HG02642 (cell line): ENCODE results near the gene SNED1.

Source experiments
- ATAC-seq: cut with Tn5 transposase; IDR thresholded peaks from one replicate; pipeline ENCODE4 v1.9.1; 2021; ENCODE audit warnings: mild to moderate bottlenecking; ENCODE audit not compliant: unreplicated experiment, poor library complexity

The SNED1 gene

DNA sequence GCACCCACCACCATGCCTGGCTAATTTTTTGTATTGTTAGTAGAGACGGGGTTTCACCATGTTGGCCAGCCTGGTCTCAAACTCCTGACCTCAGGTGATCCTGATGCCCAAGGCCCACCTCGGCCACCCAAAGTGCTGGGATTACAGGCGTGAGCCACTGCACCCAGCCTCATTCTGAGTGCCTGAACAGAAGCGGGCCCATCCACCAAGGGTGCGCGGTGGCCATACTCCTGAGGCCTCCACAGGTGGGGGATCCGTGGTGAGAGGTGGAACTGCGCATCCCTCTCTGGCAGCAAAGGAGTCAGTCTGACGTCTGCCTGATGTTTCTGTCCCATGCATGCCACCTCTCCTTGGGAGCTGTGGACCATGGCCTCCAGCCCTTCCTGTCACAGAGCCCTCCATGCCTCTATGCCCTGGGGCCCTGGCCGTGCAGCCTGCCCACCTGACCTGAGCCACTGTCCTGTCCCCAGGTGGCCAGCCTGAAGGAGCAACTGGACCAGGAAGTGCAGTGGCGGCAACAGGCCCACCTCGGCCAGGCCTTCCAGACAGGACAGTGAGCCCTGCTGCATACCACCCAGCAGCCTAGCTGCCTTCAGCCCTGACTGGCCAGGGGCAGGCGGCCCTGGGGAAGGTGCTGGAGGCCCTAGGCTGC is 7.6 kb upstream of the SNED1 start:
- no peak for ATAC-seq

DNA sequence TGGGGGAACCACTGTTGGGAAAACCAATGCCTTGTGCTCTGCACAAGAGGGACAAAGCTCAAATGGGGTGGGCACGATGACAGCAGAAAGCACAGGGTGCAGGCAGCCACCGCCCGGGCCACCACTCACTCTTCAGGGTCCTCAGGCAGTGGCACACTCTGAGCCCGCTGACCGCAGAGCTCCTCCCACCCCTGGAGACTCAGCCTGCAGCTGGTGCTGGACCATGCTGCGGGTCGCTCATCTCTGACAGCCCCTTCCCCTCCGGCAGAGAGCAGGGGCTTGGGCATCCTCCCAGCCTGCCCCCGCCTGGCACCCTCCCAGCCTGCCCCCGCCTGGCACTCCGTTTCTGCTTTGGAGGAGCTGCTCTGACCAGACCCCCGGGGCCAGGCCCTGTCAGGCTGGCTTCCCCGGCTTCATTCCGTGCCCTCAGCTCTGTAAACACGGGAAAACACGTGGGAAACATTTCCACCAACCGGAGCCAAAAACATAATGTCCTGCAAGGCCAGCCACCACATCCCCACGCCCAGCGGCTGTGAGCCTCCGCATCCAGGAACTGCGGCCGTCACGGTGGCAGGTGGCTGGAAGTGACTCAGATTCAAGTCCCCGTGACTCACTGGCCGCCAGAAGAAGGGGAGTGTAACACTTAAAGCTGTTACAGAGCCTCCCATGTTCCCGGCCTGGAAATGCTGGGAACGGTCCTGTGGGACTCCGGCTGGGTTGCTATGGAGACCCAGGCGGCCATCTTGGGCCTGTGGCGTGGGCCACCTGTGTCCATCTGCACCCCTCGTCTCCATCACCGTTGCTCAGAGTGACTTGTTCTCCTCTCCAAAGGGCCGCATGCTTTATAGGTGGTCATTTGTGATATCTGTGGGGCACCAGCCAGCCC is 6.8 kb upstream of the SNED1 start:
- ATAC-seq = no peak

DNA sequence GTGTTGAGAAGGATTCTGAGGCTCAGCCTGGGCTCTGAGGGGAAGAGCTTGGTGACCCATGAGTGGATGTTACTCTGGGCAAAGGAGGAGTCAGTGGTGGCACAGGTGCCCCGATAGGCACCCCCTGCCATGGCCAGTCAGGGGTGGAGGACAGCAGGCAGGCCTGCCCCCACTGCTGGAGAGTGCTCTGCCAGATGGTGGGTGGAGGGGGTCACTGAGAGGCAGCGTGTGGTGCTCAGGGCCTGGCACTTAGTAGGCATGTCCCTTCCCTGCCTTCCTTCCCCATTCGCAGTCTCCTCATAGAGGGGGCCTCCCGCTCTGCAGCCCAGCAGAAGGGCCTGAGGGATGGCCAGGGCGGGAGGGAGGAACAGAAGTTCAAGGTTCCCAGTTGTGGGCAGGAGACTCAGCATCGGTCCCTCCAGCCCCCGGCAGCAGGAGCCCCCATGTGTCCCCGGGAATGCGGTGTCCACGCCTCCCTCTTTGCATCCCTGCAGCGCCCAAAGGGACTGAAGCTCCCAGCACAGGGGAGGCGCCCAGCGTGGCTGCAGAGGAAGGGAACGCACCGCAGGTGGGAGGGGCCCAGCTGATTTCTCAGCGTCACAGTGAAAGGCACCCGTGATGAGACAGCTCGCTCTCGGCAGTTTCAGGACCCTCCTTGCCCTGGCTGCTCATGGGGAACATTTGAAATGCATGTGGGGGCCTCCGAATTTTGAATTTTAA is 5.7 kb upstream of the SNED1 start:
- no peak for ATAC-seq

DNA sequence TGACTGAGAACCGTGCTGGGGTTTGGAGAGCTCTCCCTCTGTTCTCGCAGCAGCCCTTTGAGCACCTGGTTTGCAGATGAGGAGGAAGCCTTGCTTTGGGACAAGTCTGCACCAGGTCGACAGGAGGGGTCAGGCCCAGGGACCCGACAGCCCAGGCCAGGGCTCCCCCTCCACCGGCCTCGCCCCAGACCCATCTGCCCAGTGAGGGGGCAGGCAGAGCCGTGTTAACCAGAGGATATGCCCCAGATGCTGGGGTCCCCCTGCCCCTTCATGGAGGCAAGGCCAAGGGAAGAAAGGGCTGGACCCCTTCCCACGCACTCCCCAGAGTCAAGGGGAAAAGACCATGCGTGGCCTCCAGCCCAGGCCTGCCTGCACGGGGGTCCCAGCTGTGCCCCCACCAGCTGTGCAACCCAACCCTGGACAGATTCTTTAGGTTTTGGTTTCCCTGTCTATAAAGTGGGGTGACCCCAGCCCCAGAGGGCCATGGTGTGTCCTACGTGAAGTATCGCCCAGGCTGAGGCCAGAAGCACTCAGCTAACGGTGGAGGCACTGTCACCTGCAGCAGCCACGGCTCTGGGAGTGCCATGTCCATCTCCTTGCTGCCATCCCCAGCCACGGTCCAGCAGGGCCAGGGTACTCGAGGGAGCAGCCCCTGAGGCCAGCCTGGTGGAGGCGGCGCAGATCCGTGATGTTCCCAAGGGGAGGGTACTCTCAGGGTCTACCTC is 4.8 kb upstream of the SNED1 start:
- ATAC-seq = no peak

DNA sequence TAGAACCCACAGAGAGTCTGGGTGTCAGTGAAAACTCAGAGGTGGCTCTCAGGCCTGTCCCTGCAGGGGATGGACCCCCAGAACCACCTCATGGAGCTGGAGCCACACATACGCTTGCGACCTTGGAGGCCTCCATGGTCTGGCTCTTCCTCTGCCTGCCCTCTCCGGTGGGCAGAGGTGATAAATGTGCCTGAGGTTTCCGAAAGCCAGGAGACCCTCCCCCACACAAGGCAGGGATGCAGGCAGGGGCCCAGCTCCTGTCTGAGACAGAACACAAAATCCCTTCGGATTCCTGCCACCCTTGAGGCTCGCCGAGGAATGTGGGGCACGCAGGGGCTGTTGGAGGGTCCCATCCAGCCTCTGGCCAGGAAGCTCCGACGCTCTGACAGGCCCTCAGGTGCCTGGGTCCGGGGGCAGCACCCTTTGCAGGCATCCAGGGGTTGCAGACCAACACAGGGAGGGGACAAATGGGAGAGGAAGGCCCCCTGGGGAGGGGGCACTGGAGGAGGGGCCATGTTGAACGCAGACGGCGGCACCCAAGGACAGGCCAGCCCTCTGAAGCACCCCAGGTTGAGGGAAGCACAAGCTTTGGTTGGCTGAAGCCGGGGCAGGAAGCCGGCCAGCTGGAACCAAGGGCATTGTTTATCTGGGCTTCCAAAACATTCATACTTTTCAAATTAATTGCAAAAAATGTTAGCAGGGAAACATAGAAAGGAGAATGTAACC is 4.1 kb upstream of the SNED1 start:
- no peak for ATAC-seq

DNA sequence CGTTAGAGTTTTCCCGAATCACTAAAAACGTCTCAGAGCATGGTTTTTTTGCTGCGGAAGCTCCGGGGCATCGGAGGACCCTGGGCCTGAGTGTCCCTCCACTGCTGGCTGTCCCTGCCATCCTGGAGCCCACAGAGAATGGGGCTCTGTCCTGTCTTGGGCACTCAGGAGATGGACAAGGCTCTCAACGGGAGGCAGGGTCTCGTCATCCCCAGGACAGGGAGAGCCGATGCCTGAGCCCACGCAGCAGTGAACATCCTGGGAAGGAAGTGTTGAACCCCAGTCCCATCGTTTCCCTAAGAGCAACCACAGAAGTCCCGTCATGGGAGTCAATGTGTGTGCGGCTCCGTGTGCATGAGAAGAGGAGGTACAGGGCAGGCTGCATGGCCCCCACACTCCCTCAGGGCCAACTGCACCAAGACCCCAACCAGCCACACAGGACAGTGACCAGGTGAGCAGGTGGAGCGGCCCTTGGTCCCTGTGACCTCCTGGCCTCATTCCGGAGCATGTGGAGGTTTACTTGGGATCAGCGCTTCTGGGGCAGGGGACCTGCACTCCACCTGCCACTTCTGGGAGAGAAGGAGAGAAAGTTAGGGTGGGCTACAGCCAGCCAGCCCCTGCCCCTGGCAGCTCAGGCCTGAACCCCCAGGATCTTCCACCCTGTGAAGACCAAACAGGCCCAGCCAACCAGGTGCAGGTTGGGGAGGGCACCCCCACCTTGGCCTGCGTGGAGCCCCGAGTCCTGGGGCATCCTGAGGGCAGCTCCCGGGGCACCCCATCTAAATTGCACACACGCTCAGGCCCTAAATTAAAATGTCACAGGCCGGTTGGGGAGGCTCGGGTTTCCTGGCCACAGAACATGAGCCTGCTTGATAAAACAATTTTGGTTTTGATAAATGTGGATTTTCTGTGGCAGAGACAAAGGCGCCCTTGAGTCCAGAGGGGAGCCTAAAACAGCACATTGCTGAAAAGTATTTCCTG is 3.1 kb upstream of the SNED1 start:
- no peak for ATAC-seq

DNA sequence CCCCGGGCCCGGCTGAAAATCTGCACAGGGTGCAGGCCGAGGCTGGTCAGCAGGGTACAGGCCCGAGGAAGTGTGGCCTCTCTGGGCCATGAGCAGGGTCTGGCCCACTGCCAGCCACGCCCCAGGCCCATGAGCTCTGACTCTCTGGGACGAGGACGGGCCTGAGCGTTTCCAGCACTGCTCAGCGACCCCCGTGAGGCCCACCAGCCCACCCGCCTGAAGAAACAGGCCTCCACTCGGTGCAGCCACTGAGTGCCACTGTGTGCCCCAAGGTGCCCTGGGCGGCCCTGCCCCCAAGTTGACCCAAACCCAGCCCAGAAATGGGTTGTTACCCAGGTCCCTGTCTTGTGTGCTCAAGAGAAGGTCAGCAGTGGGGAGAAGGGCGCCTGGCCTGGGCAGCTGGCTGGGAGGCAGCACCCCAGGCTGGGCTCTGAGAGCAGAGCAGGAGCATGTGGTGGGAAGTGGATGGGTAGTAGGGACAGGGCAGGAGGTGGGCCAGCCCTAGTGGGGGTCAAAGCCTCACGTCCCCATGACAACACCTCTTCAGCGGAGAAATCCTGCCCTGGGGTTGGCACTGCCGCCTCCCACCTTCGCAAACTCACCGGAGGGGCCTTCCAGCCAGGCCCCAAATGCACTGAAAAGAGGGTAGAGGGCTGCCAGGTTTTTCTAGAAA is 2.1 kb upstream of the SNED1 start:
- ATAC-seq = no peak

DNA sequence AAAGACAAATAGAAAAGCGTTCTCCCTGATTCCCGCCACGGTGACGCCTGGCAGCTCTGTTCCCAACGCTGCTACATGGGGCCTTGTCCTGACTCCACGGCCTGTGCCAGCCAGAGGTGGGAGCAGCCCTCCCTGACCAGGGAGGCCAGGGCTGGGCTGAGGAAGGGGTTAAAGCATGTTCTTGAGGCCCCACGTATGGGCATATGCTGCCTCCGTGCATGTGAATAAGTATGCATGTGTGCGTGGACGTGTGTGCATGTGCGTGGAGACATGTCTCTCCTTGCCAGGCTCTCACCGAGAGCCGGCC is 1.6 kb upstream of the SNED1 start:
- ATAC-seq = no peak

DNA sequence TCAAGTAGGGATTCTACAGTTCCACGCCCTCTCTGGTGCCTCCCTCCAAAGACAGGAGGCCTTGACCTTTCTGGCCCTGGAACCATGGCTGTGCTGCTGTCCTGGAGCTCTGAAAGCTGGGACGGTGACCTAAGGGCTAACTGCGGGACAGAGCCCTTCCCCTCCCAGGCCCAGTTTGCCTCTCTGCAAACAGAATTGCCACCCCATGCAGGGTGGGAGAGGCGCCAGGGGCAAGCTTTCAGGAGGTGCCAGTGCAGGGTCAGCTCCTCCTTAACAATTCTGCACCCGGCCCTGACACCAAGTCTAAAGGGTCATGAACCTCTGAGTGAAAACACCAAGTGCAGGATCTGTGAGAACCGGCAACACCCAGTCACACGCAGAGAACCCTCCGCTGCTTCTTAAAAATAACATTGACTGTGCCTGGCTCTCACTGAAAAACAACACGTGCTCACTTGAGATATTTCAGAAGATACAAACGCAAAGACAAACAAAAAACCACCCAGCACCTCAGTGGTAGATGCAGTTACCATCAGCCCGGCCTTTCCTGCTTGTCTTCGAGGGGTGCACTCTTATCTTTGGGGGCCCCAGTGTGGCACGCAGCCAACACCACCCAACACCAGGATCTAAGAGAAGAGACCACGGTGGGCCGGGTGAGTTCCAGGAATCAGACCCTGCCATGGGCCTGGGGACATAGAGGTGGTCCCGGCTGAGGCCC is 1.1 kb upstream of the SNED1 start:
- no peak for ATAC-seq

DNA sequence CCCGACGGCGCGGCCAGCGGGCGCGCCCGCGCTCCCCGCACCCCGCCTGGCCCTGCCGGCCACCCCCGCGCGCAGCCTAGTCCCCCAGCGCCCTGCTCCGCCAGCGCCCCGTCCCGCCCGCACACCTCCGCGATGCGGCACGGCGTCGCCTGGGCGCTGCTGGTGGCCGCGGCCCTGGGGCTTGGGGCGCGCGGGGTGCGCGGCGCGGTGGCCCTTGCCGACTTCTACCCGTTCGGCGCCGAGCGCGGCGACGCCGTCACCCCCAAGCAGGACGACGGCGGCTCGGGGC is 232 bp downstream of the SNED1 start:
- no peak for ATAC-seq

DNA sequence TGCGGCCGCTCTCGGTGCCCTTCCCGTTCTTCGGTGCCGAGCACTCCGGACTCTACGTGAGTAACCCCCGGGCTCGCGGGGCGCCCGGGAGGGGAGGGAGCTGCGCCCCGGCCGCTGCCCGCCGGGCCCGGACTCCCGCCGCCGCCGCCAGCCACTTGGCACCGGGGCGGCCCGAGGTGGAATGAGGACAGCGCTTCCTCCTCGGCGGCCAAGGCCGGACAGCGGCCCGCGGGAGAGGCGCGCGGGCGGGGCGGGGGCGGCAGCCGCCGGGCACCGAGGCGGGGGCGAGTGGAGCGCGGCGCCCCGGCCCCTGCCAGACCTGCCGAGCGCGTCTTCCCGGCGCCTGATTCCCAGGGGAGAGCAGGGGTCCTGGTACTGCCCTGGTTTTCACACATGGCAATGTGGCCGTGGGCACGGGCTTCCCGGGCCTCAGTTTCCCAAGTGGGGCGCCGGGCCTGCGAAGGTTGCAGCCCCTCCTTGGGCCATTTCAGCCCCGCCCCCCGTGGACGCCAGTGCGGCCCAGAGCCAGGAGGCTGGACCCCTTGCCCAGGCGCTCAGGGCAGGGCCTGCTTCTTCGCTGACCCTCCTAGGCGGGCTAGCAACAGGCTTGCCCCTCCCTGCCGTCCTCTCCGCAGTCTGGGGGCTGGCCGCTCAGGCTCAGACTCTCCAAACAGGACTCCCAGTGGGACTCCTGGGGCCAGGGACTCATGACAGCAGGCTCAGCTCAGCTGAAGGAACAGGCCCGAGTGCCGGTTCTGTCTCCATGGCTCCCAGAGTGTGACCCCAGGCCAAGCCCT is 775 bp downstream of the SNED1 start:
- no peak for ATAC-seq

DNA sequence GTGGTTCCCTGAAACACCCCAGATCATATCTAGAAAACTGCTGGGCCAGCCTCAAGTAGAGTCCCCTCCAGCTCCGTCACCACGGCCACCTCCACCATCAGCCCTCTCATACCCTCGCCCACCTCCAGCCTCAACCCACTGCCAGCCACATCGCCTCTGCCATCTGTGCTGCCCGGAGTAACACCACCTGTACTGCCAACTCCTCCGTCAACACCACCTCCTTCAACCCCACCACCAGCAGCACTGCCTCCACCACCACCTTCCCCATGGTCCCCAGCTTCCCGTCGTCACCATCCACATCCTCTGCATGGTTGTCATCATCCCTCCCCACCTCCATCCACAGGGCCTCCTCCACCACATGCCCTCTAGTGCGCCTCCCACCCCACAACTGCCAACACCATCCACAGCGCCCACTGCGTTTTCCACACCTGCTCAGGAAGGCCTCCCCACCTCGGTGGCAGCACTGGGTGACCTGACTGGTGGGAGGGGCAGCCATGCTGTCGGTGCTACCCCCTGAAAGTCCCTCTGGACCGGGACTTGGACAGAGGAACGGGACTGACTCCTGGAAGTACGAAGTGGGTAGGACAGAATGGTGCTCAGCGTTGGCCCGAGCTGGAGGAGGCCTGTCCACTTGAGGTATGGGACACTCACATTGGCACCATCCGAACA is 1.6 kb downstream of the SNED1 start:
- ATAC-seq = no peak

DNA sequence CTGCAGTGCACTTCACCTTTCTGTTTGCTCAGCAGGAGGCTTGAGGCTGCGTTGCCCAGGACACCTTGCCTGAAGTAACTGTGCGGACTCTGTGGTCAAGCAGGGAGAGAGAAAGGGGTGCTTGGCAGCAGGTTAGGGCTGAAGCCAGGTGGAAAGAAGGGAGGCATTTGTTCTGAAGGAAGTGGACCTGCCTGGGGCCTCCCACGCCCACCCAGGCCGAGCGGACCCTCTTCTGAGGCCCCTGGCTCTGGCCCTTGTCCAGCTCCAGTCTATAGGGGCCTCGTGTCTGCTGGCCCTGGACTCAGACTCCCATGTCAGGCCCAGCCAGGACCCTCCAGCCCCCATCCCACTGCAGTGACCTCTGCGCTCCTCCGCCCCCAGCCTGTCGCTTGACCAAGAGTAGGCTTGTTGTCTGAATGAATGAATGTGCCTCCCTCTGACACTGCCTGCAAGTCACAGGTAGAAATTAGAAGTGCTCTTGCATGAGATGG is 2.5 kb downstream of the SNED1 start:
- no peak for ATAC-seq

DNA sequence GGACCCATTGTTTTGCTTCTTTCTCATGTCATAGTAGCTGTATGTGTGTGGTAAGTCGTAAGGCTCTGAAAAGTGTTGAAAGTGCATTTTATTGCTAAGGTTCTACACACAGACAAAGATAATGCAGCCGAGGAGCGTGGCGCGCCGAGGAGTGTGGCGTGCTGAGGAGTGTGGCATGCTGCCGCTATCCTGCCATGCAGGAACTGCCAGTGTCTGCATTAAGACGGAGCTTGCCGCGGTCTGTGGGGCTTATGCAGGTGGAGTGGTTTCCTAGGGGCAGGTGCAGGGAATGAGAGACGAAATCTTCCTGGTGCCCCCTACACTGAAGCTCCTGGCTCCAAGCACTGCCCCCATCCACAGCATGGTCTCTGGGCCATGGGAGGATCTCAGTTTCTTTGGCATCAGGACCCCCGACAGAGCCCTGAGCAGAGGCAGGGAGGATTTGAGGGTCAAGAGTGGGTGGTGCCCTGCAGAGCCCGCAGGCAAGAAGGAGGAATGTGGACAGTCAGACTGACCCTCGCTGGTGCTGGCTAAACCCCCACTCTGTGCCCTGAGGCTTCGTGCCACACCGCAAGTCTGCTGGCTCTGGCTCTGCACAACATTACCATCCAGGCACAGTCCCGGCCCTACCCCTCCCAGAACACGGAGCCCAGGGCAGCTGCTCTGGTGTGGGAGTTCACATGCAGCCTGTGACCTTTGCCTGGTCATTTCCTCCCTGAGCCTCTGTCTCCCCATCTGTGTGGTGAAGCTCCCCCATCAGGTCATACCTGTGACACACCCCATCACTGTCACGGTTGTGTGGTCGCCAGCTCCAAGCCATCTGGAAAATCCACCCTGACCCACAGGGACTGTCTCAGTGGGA is 3.2 kb downstream of the SNED1 start:
- no peak for ATAC-seq

DNA sequence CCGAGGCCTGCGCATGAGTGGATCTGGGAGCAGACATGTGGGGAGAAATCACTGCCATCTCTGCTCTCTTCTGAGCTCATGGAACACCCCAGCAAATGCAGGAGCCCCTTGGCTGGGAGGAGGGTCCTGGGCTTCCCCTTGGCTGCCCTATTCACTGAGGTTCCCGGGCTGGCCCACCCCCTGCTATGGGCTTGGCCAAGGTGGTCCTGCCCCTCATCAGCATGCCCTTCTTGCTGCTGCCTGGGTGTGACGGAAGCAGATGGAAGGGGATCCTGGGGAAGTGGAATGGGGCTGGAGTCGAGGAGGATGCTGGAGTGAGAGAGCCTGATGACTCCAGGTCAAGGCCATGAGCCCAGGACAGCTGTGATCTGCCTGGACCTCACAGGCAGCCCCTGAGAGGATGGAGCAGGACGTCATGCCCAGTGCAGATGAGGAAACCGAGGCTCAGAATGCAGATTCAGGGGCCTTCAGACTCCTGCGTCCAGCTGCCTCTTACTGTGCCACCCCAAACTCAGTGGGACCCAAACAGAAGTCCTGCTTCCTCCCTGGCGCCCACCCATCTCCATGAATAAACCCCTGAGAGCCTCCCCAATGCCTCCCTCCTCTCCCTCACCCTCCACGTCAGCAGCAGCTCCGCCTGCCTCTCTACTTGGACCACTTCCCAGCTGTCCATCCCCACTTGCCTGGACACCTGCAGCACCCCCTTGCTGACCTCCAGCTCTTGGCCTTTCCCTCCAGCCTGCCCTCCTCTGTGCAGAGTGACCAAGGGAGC is 4.0 kb downstream of the SNED1 start:
- ATAC-seq = no peak
